Kidney capillary endothelial cell (primary cell): ENCODE results near the gene AUP1.
A peak's percentile ranks its signal among the peaks of the same experiment; 100 is the strongest.

Experiments
- DNase-seq: peaks from one replicate; pipeline ENCODE4 v3.0.0-alpha.2; 2018; ENCODE audit warnings: low spot score

AUP1 gene

GRCh38 chr2:74535440-74535965 is 6.0 kb upstream of the AUP1 start:
- DNase-seq, result no peak

GRCh38 chr2:74534411-74534810 is 4.9 kb upstream of the AUP1 start:
- DNase-seq, result no peak

- no peak for DNase-seq
Measured at GRCh38 chr2:74533464-74533863, 4.0 kb upstream of the AUP1 start.

- DNase-seq, result peak; percentile 40
Measured at GRCh38 chr2:74532222-74532621, 2.7 kb upstream of the AUP1 start.

GRCh38 chr2:74531666-74532065 is 2.2 kb upstream of the AUP1 start:
- no peak for DNase-seq

- peak; percentile 42 for DNase-seq
Measured at GRCh38 chr2:74530239-74531187, 1.0 kb upstream of the AUP1 start.

GRCh38 chr2:74528600-74529356 is 728 bp downstream of the AUP1 start:
- DNase-seq, result no peak

- no peak for DNase-seq
Measured at GRCh38 chr2:74527741-74528140, 1.8 kb downstream of the AUP1 start.

- no peak for DNase-seq
Measured at GRCh38 chr2:74526649-74527230, 2.8 kb downstream of the AUP1 start.

GRCh38 chr2:74525717-74526648 is 3.5 kb downstream of the AUP1 start, which contains the start of gene DQX1:
DQX1 (minus strand) TSS chr2:74526231; CDS start chr2:74525729, 502 bp downstream.
- no peak for DNase-seq

- DNase-seq, result no peak
Measured at GRCh38 chr2:74524955-74525716, 4.4 kb downstream of the AUP1 start.

- DNase-seq, result no peak
Measured at GRCh38 chr2:74524005-74524404, 5.5 kb downstream of the AUP1 start.

GRCh38 chr2:74522516-74522915 is 7.0 kb downstream of the AUP1 start:
- DNase-seq, result no peak

- DNase-seq, result no peak
Measured at GRCh38 chr2:74516650-74517049, 12.9 kb downstream of the AUP1 start.

GRCh38 chr2:74515981-74516633 is 13.4 kb downstream of the AUP1 start:
- DNase-seq, result peak; percentile 23

GRCh38 chr2:74515271-74515980 is 14.1 kb downstream of the AUP1 start:
- no peak for DNase-seq

- DNase-seq, result no peak
Measured at GRCh38 chr2:74514368-74515270, 14.9 kb downstream of the AUP1 start, which contains the start of gene TLX2. TLX2 (plus strand) TSS chr2:74514450; CDS start chr2:74514807, 357 bp downstream.
